Testis (tissue), 3 donors: ENCODE results near the gene HLA-DQA2. TPM values are rescaled to one million over a fixed set of nuclear protein-coding genes. Genes with fewer than 3 reads are reported as not detected.
"Not testable (repeated sequence)": the region's sequence is repeated elsewhere in the genome, so short reads cannot be mapped to it uniquely, and the experiment has no call there.

Experiments
- DNase-seq: peaks from one replicate; pipeline ENCODE4 v3.0.0-alpha.2; 2019
- H3K27ac ChIP-seq, 2 donors: fragments of 200-600 bp; sonication (generic); one replicate each; pipeline ENCODE4 v1.5.1; 2019
- H3K27me3 ChIP-seq: fragments of 200-600 bp; sonication (generic); one replicate; pipeline ENCODE4 v1.5.1; 2019
- H3K36me3 ChIP-seq: fragments of 200-600 bp; sonication (generic); one replicate; pipeline ENCODE4 v1.5.1; 2017; ENCODE audit warnings: low read depth; ENCODE audit errors: missing control alignments
- H3K4me1 ChIP-seq: fragments of 200-600 bp; sonication (generic); one replicate; pipeline ENCODE4 v1.5.1; 2019
- H3K4me3 ChIP-seq, 2 donors: fragments of 200-600 bp; sonication (generic); one replicate each; pipeline ENCODE4 v1.5.1; 2017 to 2019
- H3K9me3 ChIP-seq: fragments of 200-600 bp; sonication (generic); one replicate; pipeline ENCODE4 v1.5.1; 2017
- POLR2A ChIP-seq: fragments of 450-650 bp; IDR thresholded peaks from one replicate; pipeline ENCODE4 v1.6.1; 2017; ENCODE audit warnings: antibody characterized with exemption, mild to moderate bottlenecking, moderate library complexity
- WGBS, 2 donors: methylation state at CpG; one replicate each; pipeline ENCODE4 v1.1.5; 2018; 5-methylcytosine and 5-hydroxymethylcytosine counted together
- intact Hi-C: fragments of 100-400 bp; cut with DNase I; formaldehyde crosslinking; loops from one replicate; pipeline ENCODE4 v1.15.1; 2023; ENCODE audit warnings: low total_unique reads
- polyA plus RNA-seq: library from polyadenylated mRNA; stranded (reverse); fragments of 350-450 nt; fragmentation: Illumina TruSeq; extraction: RNeasy Lipid Tissue Mini Kit (QIAGEN cat#74804); gene quantifications from one replicate; pipeline ENCODE4 v1.2.3, GENCODE V29; 2014; ENCODE audit warnings: low read depth, low replicate concordance; ENCODE audit not compliant: insufficient read depth
- total RNA-seq, 2 donors: library from RNA; depleted of rRNA; stranded (reverse); fragments of >200 nt; gene quantifications; one replicate each; pipeline ENCODE4 v1.2.3, GENCODE V29; 2016
- TF ChIP-seq, protein P1 (sequence below), 3 experiments: fragments of 450-650 bp in 2 of 3; fragments of 200-600 bp in 1 of 3; sonication (generic) in 1 of 3; IDR thresholded peaks; one replicate each; pipeline ENCODE4 v1.5.1; 2016 to 2019; ENCODE audit warnings: antibody characterized with exemption in 3 of 3, mild to moderate bottlenecking in 2 of 3, moderate library complexity in 1 of 3

The HLA-DQA2 gene
- total and polyA plus RNA-seq, 3 donors from 2014 or later, result 27.3 TPM; not detected in 2

DNA sequence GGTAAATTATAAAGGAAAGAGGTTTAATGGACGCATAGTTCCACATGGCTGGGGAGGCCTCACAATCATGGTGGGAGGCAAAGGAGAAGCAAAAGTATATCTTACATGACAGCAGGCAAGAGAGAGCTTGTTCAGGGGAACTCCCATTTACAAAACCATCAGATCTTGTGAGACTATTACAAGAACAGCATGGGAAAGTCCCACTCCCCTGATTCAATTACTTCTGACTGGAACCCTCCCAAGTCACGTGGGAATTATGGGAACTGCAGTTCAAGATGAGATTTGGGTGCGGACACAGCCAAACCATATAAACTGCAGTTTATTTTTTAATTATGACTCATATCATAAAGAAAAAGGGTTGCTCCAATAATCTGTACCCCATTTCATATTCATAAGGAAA is 22.3 kb upstream of the HLA-DQA2 start:
- DNase-seq, result no peak
- 57 to 73% methylated on average over 3 of the region's 3 CpGs for WGBS, 2 donors
- intact Hi-C loops, result no loop called here
- no peaks in the 10 kb centered on the region for H3K36me3 ChIP-seq
- TF ChIP-seq, protein P1, sequence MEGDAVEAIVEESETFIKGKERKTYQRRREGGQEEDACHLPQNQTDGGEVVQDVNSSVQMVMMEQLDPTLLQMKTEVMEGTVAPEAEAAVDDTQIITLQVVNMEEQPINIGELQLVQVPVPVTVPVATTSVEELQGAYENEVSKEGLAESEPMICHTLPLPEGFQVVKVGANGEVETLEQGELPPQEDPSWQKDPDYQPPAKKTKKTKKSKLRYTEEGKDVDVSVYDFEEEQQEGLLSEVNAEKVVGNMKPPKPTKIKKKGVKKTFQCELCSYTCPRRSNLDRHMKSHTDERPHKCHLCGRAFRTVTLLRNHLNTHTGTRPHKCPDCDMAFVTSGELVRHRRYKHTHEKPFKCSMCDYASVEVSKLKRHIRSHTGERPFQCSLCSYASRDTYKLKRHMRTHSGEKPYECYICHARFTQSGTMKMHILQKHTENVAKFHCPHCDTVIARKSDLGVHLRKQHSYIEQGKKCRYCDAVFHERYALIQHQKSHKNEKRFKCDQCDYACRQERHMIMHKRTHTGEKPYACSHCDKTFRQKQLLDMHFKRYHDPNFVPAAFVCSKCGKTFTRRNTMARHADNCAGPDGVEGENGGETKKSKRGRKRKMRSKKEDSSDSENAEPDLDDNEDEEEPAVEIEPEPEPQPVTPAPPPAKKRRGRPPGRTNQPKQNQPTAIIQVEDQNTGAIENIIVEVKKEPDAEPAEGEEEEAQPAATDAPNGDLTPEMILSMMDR (IDR thresholded peaks at IDR 0.05), result no peak
- no peak for TF ChIP-seq POLR2A
- H3K27me3 ChIP-seq, result no peaks in the 10 kb centered on the region
- H3K27ac ChIP-seq, result no peak overlapping the region
- no peak overlapping the region for H3K4me3 ChIP-seq
- no peaks in the 10 kb centered on the region for H3K9me3 ChIP-seq
- H3K4me1 ChIP-seq, result no peaks in the 10 kb centered on the region

DNA sequence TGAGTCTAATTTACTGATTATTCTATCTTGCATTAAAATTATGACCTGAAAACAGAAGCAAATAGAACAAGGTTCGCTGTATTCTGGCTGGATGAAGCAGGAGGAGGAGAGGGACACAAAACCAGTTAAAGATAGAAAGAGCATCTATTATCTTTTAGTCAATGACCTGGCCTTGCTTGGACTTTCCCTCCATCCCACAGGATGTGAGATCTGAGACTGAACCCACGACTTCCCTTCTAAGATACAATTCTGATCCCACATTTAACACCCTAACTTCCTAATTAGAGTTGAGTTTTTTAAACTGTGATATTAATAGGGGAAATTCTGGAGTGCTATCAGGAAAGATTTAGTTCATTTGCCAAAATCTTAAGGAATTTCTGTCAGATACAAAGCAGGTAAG is 3.1 kb upstream of the HLA-DQA2 start:
- 50 to 53% methylated on average over 2 of the region's 2 CpGs for WGBS, 2 donors
- intact Hi-C loops, result no loop called here
- Histone ChIP-seq H3K27me3 (no peaks in the 10 kb centered on the region), H3K4me1 (no peaks in the 10 kb centered on the region), H3K4me3 (no peak overlapping the region), H3K27ac (no peak overlapping the region), H3K36me3 (no peaks in the 10 kb centered on the region), H3K9me3 (no peaks in the 10 kb centered on the region)
- TF ChIP-seq, protein P1 (IDR thresholded peaks at IDR 0.05), result no peak
- no peak for TF ChIP-seq POLR2A
- DNase-seq, result no peak

DNA sequence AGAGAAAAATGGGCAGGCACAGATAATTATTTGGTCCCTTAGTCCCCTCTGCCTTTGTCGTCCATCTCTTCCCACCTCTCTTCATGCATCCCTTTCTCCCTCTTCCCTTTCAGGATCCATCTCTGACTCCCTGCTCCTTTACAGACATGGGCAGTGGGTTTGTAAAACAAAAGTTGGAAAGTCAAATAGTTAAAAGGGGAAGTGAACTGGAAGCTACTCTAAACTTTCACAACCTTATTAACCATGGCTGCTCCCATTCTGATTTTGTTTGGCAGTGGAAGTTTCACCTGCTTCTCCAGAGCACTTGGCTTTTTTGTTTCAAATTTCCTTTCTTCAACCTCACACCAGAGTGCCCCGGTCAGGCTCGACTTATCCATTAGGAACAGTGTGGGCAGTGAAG is 1.2 kb downstream of the HLA-DQA2 start:
- intact Hi-C loops, result no loop called here
- Histone ChIP-seq H3K27ac (no peak overlapping the region), H3K4me1 (no peaks in the 10 kb centered on the region), H3K4me3 (no peak overlapping the region), H3K27me3 (no peaks in the 10 kb centered on the region), H3K9me3 (no peaks in the 10 kb centered on the region), H3K36me3 (no peaks in the 10 kb centered on the region)
- TF ChIP-seq, protein P1 (IDR thresholded peaks at IDR 0.05), result no peak
- TF ChIP-seq POLR2A, result no peak
- no peak for DNase-seq
- 64 to 73% methylated on average over 3 of the region's 3 CpGs for WGBS, 2 donors

DNA sequence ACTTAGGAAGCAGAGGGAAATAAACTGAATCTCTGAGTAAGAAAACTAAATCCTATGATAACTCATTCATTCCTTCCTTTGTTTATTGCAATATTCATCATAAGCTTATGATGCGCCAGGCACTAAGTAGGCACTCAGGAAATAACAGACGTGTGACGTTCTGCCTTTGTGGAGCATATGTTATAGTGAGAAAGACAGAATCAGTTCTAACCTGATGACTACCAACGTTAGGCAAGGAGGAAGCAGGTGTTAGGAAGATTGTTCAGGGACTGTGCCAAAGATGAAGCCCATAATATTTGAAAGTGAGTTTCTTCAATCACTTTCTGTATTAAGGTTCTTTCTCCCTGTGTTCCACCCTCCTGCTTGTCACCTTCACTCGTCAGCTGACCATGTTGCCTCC is 3.6 kb downstream of the HLA-DQA2 start:
- no peak overlapping the region for H3K27ac ChIP-seq
- no peaks in the 10 kb centered on the region for H3K36me3 ChIP-seq
- TF ChIP-seq POLR2A, result no peak
- TF ChIP-seq, protein P1 (IDR thresholded peaks at IDR 0.05), result no peak
- H3K4me1 ChIP-seq, result no peaks in the 10 kb centered on the region
- H3K9me3 ChIP-seq, result no peaks in the 10 kb centered on the region
- no peak for DNase-seq
- no peaks in the 10 kb centered on the region for H3K27me3 ChIP-seq
- 58 to 65% methylated on average over 5 of the region's 5 CpGs for WGBS, 2 donors
- intact Hi-C loops, result no loop called here
- H3K4me3 ChIP-seq, result no peak overlapping the region

DNA sequence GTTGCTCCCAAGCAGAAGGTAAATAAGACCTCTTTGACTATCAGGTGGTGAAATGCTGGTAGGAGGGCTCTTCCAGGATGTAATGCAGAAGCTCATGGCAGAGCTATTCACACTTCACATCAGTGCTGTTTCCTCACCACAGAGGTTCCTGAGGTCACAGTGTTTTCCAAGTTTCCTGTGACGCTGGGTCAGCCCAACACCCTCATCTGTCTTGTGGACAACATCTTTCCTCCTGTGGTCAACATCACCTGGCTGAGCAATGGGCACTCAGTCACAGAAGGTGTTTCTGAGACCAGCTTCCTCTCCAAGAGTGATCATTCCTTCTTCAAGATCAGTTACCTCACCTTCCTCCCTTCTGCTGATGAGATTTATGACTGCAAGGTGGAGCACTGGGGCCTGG is 4.5 kb downstream of the HLA-DQA2 start:
- H3K27ac ChIP-seq, intact Hi-C loops, DNase-seq, H3K9me3 ChIP-seq, H3K27me3 ChIP-seq, H3K4me1 ChIP-seq, H3K4me3 ChIP-seq, H3K36me3 ChIP-seq: not testable (repeated sequence)
- 65 to 80% methylated on average over 1 of the region's 1 CpG for WGBS, 2 donors
